Activated CD8-positive, alpha-beta T cell treated with anti-CD3 and anti-CD28 coated beads for 36 hours (primary cell): Measurements from ENCODE around the gene B9D2. TPM values are rescaled to one million over a fixed set of nuclear protein-coding genes. Genes with fewer than 3 reads are reported as not detected.

ENCODE experiments used
- ATAC-seq: fragments of 200-7000 bp; cut with Tn5 transposase; one replicate; pipeline ENCODE4 v1.10.0; 2021; ENCODE audit warnings: mild to moderate bottlenecking, moderate library complexity
- CTCF ChIA-PET: fragments of 350-600 bp; sonication (Branson Sonifier 250); formaldehyde crosslinking; loops from one replicate; lab custom pipeline; 2021; ENCODE audit warnings: antibody characterized with exemption; lab: Charles Lee
- POLR2A ChIA-PET: fragments of 350-600 bp; sonication (Branson Sonifier 250); formaldehyde crosslinking; loops from one replicate; lab custom pipeline; 2021; ENCODE audit warnings: antibody characterized with exemption; lab: Charles Lee
- DNase-seq: peaks from one replicate; pipeline ENCODE4 v3.0.0-alpha.2; 2020
- H3K27ac Mint-ChIP-seq: one replicate; pipeline ENCODE4 v1.8.0; 2021; ENCODE audit warnings: mild to moderate bottlenecking, mixed read lengths
- H3K27me3 Mint-ChIP-seq: one replicate; pipeline ENCODE4 v1.8.0; 2021; ENCODE audit warnings: mixed read lengths
- H3K36me3 Mint-ChIP-seq: one replicate; pipeline ENCODE4 v1.8.0; 2021; ENCODE audit warnings: low read depth, mixed read lengths
- H3K4me1 Mint-ChIP-seq: one replicate; pipeline ENCODE4 v1.8.0; 2021; ENCODE audit warnings: low read depth, mixed read lengths
- H3K4me3 Mint-ChIP-seq: one replicate; pipeline ENCODE4 v1.8.0; 2021; ENCODE audit warnings: mild to moderate bottlenecking, moderate library complexity, mixed read lengths
- H3K9me3 Mint-ChIP-seq: one replicate; pipeline ENCODE4 v1.8.0; 2021; ENCODE audit warnings: mixed read lengths
- CTCF ChIP-seq: fragments of 200-600 bp; IDR thresholded peaks from one replicate; pipeline ENCODE4 v1.8.0; 2022; ENCODE audit warnings: antibody characterized with exemption, mild to moderate bottlenecking
- intact Hi-C: fragments of 100-400 bp; cut with micrococcal nuclease; formaldehyde crosslinking; loops from one replicate; pipeline ENCODE4 v1.10.0; 2022
- total RNA-seq, 2 experiments: library from RNA; stranded (reverse); gene quantifications; one replicate each; pipeline ENCODE4 v1.2.3, GENCODE V29; 2021

B9D2 gene
- total RNA-seq, 2 experiments from 2014 or later, result 3.1 to 5.1 TPM

DNA sequence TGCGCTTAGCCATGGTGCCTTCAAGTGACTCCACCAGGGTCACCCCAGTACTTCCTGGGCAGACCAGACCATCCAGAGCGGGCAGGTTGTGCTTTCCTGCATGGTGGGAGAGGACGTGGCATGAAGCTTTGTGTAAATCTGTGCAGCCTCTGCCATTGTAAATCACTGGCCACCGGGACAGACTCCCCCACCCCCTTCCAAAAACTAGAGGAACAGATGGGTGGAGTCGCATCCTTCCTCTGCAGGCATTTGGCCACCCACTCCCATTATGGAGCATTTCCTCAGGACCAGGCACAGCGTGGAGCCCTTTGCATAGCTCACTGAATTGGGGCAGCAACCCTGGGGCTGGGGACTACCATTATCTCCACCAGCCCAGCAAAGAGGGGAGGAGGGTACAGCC is 41.8 kb upstream of the B9D2 start:
- peaks cover 5% of the 10 kb centered on the region for H3K36me3 Mint-ChIP-seq
- ChIA-PET POLR2A (interaction anchor here (1.0 kb wide), 1 partner anchor 9 kb away, joined by 4 read pairs; no protein-coding TSS in a partner anchor), CTCF (interaction anchor here (0.8 to 0.9 kb wide), 2 partner anchors 23 to 44 kb away, joined by 3 read pairs; no protein-coding TSS in a partner anchor)
- peaks cover 20% of the 10 kb centered on the region for H3K4me1 Mint-ChIP-seq
- no peak overlapping the region for H3K4me3 Mint-ChIP-seq
- intact Hi-C loops, result no loop called here
- no peak for ATAC-seq
- no peak for TF ChIP-seq CTCF
- DNase-seq, result no peak
- H3K9me3 Mint-ChIP-seq, result no peaks in the 10 kb centered on the region
- H3K27ac Mint-ChIP-seq, result no peak overlapping the region
- no peaks in the 10 kb centered on the region for H3K27me3 Mint-ChIP-seq

- CTCF ChIA-PET, result interaction anchor here (1.1 kb wide), 1 partner anchor 46 kb away, joined by 3 read pairs; no protein-coding TSS in a partner anchor
- POLR2A ChIA-PET, result interaction anchor here (0.9 to 1.2 kb wide), 4 partner anchors 9 to 711 kb away, joined by 3 to 4 read pairs (median 3); no protein-coding TSS in a partner anchor
- Mint-ChIP-seq H3K4me1 (peaks cover 25% of the 10 kb centered on the region), H3K27ac (no peak overlapping the region), H3K9me3 (no peaks in the 10 kb centered on the region), H3K4me3 (no peak overlapping the region), H3K36me3 (peaks cover 5% of the 10 kb centered on the region), H3K27me3 (no peaks in the 10 kb centered on the region)
- DNase-seq (no peak), ATAC-seq (no peak)
- TF ChIP-seq CTCF, result no peak
- intact Hi-C loops, result no loop called here
Observed at GRCh38 chr19:41403181-41403970, 39.4 kb upstream of the B9D2 start.

DNA sequence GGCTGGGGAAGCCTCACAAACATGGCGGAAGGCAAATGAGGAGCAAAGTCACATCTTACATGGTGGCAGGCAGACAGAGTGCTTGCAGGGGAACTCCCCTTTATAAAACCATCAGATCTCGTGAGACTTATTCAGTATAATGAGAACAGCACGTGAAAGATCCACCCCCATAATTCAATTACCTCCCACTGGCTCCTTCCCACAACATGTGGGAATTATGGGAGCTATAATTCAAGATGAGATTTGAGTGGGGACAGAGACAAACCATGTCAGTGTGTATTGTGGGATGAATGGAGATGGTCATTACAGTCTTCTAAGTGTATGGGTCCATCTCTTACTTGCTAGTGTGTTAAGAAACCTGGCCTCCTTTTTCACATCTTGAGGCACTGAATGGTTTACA is 38.1 kb upstream of the B9D2 start:
- no peak overlapping the region for H3K4me3 Mint-ChIP-seq
- DNase-seq, result no peak
- POLR2A ChIA-PET, result interaction anchor here (0.9 to 1.2 kb wide), 2 partner anchors 466 to 709 kb away, joined by 3 to 4 read pairs; no protein-coding TSS in a partner anchor
- ATAC-seq, result no peak
- CTCF ChIA-PET, result no interaction called here
- no peak overlapping the region for H3K27ac Mint-ChIP-seq
- H3K36me3 Mint-ChIP-seq, result peaks cover 4% of the 10 kb centered on the region
- no peak for TF ChIP-seq CTCF
- no peaks in the 10 kb centered on the region for H3K27me3 Mint-ChIP-seq
- no peaks in the 10 kb centered on the region for H3K9me3 Mint-ChIP-seq
- intact Hi-C loops, result no loop called here
- peaks cover 24% of the 10 kb centered on the region for H3K4me1 Mint-ChIP-seq

- ATAC-seq, result no peak
- Mint-ChIP-seq H3K4me1 (peaks cover 25% of the 10 kb centered on the region), H3K4me3 (no peak overlapping the region), H3K9me3 (no peaks in the 10 kb centered on the region), H3K36me3 (peaks cover 3% of the 10 kb centered on the region), H3K27me3 (no peaks in the 10 kb centered on the region), H3K27ac (peak overlapping the region; percentile 38)
- CTCF ChIA-PET, result no interaction called here
- POLR2A ChIA-PET, result no interaction called here
- intact Hi-C loops, result no loop called here
- no peak for DNase-seq
- no peak for TF ChIP-seq CTCF
Observed at GRCh38 chr19:41401483-41401882, 37.5 kb upstream of the B9D2 start.

GRCh38 chr19:41399525-41399924 is 35.6 kb upstream of the B9D2 start:
- H3K27ac Mint-ChIP-seq, result no peak overlapping the region
- no peaks in the 10 kb centered on the region for H3K27me3 Mint-ChIP-seq
- no peaks in the 10 kb centered on the region for H3K9me3 Mint-ChIP-seq
- intact Hi-C loops, result loop anchor here (5.0 kb wide), 1 partner anchor 42 kb away; no protein-coding TSS in a partner anchor
- DNase-seq (no peak), ATAC-seq (no peak)
- H3K4me1 Mint-ChIP-seq, result peaks cover 38% of the 10 kb centered on the region
- H3K4me3 Mint-ChIP-seq, result peak overlapping the region; percentile 19
- CTCF ChIA-PET, result interaction anchor here (0.7 kb wide), 1 partner anchor 58 kb away, joined by 3 read pairs; no protein-coding TSS in a partner anchor
- H3K36me3 Mint-ChIP-seq, result peaks cover 10% of the 10 kb centered on the region
- POLR2A ChIA-PET, result interaction anchor here (0.6 to 2.0 kb wide), 3 partner anchors 10 to 50 kb away, joined by 3 to 9 read pairs (median 3); no protein-coding TSS in a partner anchor
- TF ChIP-seq CTCF, result no peak
